Neural progenitor cell (in vitro differentiated cells): ENCODE data around the gene EBF4. TPM values are rescaled to one million over a fixed set of nuclear protein-coding genes. Genes with fewer than 3 reads are reported as not detected.
A peak's percentile ranks its signal among the peaks of the same experiment; 100 is the strongest.

Source experiments
- DNase-seq: peaks from one replicate; pipeline ENCODE4 v3.0.0-alpha.2; 2016; ENCODE audit warnings: low spot score
- H2AFZ ChIP-seq: fragments of 200-600 bp; sonication (generic); replicated peaks from 2 replicates; pipeline ENCODE4 v1.6.1; 2016; ENCODE audit warnings: antibody characterized with exemption
- H3F3A ChIP-seq: fragments of 200-600 bp; sonication (generic); 2 replicates; pipeline ENCODE4 v1.6.1; 2016; ENCODE audit warnings: antibody characterized with exemption, low read depth
- H3K27ac ChIP-seq: fragments of 200-600 bp; sonication (generic); 2 replicates; pipeline ENCODE4 v1.5.1; 2016; ENCODE audit warnings: mild to moderate bottlenecking
- H3K27me3 ChIP-seq: fragments of 200-600 bp; sonication (generic); 2 replicates; pipeline ENCODE4 v1.6.1; 2016; ENCODE audit warnings: mild to moderate bottlenecking, moderate library complexity
- H3K36me3 ChIP-seq: fragments of 200-600 bp; sonication (generic); 2 replicates; pipeline ENCODE4 v1.5.1; 2016
- H3K4me1 ChIP-seq: fragments of 200-600 bp; sonication (generic); 2 replicates; pipeline ENCODE4 v1.6.1; 2016; ENCODE audit warnings: mixed run types
- H3K4me2 ChIP-seq: fragments of 200-600 bp; sonication (generic); 2 replicates; pipeline ENCODE4 v1.6.1; 2016
- H3K4me3 ChIP-seq: fragments of 200-600 bp; sonication (generic); 2 replicates; pipeline ENCODE4 v1.5.1; 2016
- H3K79me2 ChIP-seq: fragments of 200-600 bp; sonication (generic); 2 replicates; pipeline ENCODE4 v1.6.1; 2016; ENCODE audit warnings: low read depth
- H3K9ac ChIP-seq: fragments of 200-600 bp; sonication (generic); 2 replicates; pipeline ENCODE4 v1.6.1; 2016
- H3K9me3 ChIP-seq: fragments of 200-600 bp; sonication (generic); 2 replicates; pipeline ENCODE4 v1.5.1; 2016; ENCODE audit warnings: low read depth
- H4K20me1 ChIP-seq: fragments of 200-600 bp; sonication (generic); 2 replicates; pipeline ENCODE4 v1.6.1; 2016; ENCODE audit warnings: low read depth
- H3K27ac Mint-ChIP-seq: 3 replicates; pipeline ENCODE4 v1.8.0; 2021; ENCODE audit warnings: mixed read lengths
- H3K27me3 Mint-ChIP-seq: 2 replicates; pipeline ENCODE4 v1.8.0; 2022; ENCODE audit warnings: low read depth, mild to moderate bottlenecking, inconsistent platforms, moderate library complexity, mixed read lengths; ENCODE audit not compliant: insufficient read depth
- H3K36me3 Mint-ChIP-seq: 3 replicates; pipeline ENCODE4 v1.8.0; 2021; ENCODE audit warnings: mixed read lengths
- H3K4me1 Mint-ChIP-seq: 3 replicates; pipeline ENCODE4 v1.8.0; 2021; ENCODE audit warnings: mixed read lengths
- H3K4me3 Mint-ChIP-seq: 3 replicates; pipeline ENCODE4 v1.8.0; 2021; ENCODE audit warnings: mild to moderate bottlenecking, moderate library complexity, mixed read lengths
- H3K9me3 Mint-ChIP-seq: 3 replicates; pipeline ENCODE4 v1.8.0; 2020; ENCODE audit warnings: mixed read lengths
- EZH2 ChIP-seq: fragments of 200-600 bp; sonication (generic); IDR thresholded peaks from 2 replicates; pipeline ENCODE4 v1.6.1; 2017; ENCODE audit warnings: antibody characterized with exemption, mild to moderate bottlenecking, moderate library complexity
- EZH2phosphoT487 ChIP-seq: fragments of 200-600 bp; sonication (generic); IDR thresholded peaks from 2 replicates; pipeline ENCODE4 v1.6.1; 2017; ENCODE audit warnings: antibody characterized with exemption
- total RNA-seq: library from RNA; depleted of rRNA; stranded (reverse); fragments of >200 nt; gene quantifications from 2 replicates; pipeline ENCODE4 v1.2.3, GENCODE V29; 2015; ENCODE audit warnings: low replicate concordance
- TF ChIP-seq, protein P1 (sequence below): fragments of 200-600 bp; sonication (generic); IDR thresholded peaks from 2 replicates; pipeline ENCODE4 v1.5.1; 2017; ENCODE audit warnings: antibody characterized with exemption, mild to moderate bottlenecking

The EBF4 gene
- total RNA-seq, 1 donor from 2014 or later, result 1.9 TPM

DNA sequence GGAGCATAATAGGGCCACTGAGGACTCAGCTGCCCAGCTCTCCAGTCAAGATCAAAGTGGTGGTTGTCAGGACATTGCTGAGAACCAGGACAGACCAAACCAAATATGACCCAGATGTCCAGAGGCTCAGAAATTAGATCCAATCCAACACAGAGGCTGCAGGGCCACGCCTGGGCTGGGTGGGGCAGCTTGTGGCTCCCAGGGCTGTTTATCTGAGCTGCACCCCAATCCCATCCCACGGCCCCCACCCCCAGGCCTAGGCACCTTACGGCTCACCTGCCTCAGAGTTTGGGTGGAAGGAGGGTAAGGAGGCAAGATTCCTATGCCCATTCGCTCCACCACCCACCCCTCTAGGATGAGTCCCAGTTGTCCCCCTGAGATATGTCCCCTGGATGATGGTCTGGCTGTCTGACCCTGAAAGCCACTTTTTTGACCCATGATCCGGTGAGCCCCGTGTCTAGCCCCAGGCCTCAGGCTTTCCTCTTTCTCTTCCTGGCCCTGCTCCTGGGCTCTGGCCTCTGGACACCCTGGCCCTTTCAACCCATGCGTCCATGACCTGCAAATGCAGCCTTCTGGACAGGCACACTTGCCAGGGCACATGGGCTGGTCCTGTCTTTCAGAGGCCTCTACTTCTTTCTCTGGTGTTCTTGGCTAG, 67.8 kb downstream of the EBF4 start:
- no peak for DNase-seq
- H3K36me3 Mint-ChIP-seq, result no peaks in the 10 kb centered on the region
- Histone ChIP-seq H3K36me3 (no peaks in the 10 kb centered on the region), H3K27ac (no peak overlapping the region), H3K9ac (no peak overlapping the region), H3K9me3 (no peaks in the 10 kb centered on the region), H2AFZ (no peak overlapping the region), H3K4me2 (peak overlapping the region; percentile 37), H3K4me3 (no peak overlapping the region), H3K79me2 (no peaks in the 10 kb centered on the region), H3F3A (no peaks in the 10 kb centered on the region), H3K4me1 (peaks cover 17% of the 10 kb centered on the region), H3K27me3 (no peaks in the 10 kb centered on the region), H4K20me1 (no peaks in the 10 kb centered on the region)
- peaks cover 6% of the 10 kb centered on the region for H3K27me3 Mint-ChIP-seq
- peaks cover 12% of the 10 kb centered on the region for H3K4me1 Mint-ChIP-seq
- H3K27ac Mint-ChIP-seq, result no peak overlapping the region
- no peaks in the 10 kb centered on the region for H3K9me3 Mint-ChIP-seq
- no peak for TF ChIP-seq EZH2phosphoT487
- TF ChIP-seq, protein P1, sequence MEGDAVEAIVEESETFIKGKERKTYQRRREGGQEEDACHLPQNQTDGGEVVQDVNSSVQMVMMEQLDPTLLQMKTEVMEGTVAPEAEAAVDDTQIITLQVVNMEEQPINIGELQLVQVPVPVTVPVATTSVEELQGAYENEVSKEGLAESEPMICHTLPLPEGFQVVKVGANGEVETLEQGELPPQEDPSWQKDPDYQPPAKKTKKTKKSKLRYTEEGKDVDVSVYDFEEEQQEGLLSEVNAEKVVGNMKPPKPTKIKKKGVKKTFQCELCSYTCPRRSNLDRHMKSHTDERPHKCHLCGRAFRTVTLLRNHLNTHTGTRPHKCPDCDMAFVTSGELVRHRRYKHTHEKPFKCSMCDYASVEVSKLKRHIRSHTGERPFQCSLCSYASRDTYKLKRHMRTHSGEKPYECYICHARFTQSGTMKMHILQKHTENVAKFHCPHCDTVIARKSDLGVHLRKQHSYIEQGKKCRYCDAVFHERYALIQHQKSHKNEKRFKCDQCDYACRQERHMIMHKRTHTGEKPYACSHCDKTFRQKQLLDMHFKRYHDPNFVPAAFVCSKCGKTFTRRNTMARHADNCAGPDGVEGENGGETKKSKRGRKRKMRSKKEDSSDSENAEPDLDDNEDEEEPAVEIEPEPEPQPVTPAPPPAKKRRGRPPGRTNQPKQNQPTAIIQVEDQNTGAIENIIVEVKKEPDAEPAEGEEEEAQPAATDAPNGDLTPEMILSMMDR, result no peak
- TF ChIP-seq EZH2, result no peak
- no peak overlapping the region for H3K4me3 Mint-ChIP-seq

DNA sequence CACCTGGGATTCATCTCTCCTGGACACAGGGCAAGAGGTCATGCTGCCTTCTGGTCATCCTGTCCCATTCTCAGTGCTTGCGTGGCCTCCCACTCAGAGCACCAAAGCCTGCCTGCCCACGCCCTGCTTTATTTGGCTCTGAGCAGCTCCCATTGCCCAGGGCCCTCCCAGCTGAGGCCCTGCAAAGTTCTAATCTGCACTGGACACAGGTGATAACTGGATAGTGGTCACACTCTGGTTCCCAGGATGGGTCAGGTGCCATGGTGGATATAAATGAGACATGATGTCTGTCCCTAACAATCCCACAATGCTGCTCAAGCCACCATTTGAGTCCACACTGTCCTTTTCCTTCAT, 68.3 kb downstream of the EBF4 start:
- H3K27me3 Mint-ChIP-seq, result peaks cover 6% of the 10 kb centered on the region

DNA sequence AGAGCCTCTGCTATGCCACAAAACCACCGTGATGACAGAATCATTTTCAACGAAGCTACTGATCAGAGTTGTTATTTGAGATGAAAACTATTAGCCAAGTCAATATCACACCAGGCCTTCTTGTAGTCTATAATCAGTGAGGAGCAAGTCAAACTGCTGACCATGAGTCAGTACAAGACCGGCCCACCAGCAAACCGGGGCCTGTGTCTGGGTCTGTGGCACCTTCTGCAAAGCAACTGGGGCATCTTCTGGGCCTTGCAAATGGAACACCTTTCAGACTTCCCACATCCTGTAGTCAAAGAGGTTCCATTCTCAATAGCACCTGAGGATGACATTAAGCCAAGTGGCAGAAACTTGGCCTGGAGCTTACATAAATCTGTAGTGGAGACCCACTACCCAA, 69.3 kb downstream of the EBF4 start:
- no peak for DNase-seq
- Mint-ChIP-seq H3K27ac (no peak overlapping the region), H3K4me1 (peaks cover 12% of the 10 kb centered on the region), H3K4me3 (no peak overlapping the region), H3K9me3 (no peaks in the 10 kb centered on the region), H3K36me3 (no peaks in the 10 kb centered on the region), H3K27me3 (peaks cover 6% of the 10 kb centered on the region)
- Histone ChIP-seq H3K4me2 (no peak overlapping the region), H3K27ac (no peak overlapping the region), H3K9ac (no peak overlapping the region), H3K4me1 (peaks cover 17% of the 10 kb centered on the region), H3K27me3 (no peaks in the 10 kb centered on the region), H3K36me3 (no peaks in the 10 kb centered on the region), H4K20me1 (no peaks in the 10 kb centered on the region), H3F3A (no peaks in the 10 kb centered on the region), H3K79me2 (no peaks in the 10 kb centered on the region), H3K9me3 (no peaks in the 10 kb centered on the region), H2AFZ (no peak overlapping the region), H3K4me3 (no peak overlapping the region)
- TF ChIP-seq EZH2 (no peak), EZH2phosphoT487 (no peak)
- TF ChIP-seq, protein P1, result no peak

More for the DNA sequence above, 68.3 kb downstream of the EBF4 start:
- Histone ChIP-seq H2AFZ (no peak overlapping the region), H3K4me3 (no peak overlapping the region), H3K27ac (no peak overlapping the region), H3K36me3 (no peaks in the 10 kb centered on the region), H4K20me1 (no peaks in the 10 kb centered on the region), H3K9ac (no peak overlapping the region), H3F3A (no peaks in the 10 kb centered on the region), H3K4me2 (no peak overlapping the region), H3K4me1 (peaks cover 17% of the 10 kb centered on the region), H3K27me3 (no peaks in the 10 kb centered on the region), H3K79me2 (no peaks in the 10 kb centered on the region), H3K9me3 (no peaks in the 10 kb centered on the region)
- peaks cover 12% of the 10 kb centered on the region for H3K4me1 Mint-ChIP-seq
- H3K4me3 Mint-ChIP-seq, result no peak overlapping the region
- no peak overlapping the region for H3K27ac Mint-ChIP-seq
- no peaks in the 10 kb centered on the region for H3K9me3 Mint-ChIP-seq
- TF ChIP-seq EZH2phosphoT487 (no peak), EZH2 (no peak)
- TF ChIP-seq, protein P1, result no peak
- DNase-seq, result no peak
- H3K36me3 Mint-ChIP-seq, result no peaks in the 10 kb centered on the region
